HG02973 (cell line): ENCODE measurements around the gene TK2.
A peak's percentile ranks its signal among the peaks of the same experiment; 100 is the strongest.
"Not testable (repeated sequence)": the region's sequence is repeated elsewhere in the genome, so short reads cannot be mapped to it uniquely, and the experiment has no call there.

Experiments
- ATAC-seq: cut with Tn5 transposase; IDR thresholded peaks from one replicate; pipeline ENCODE4 v1.9.1; 2021; ENCODE audit warnings: moderate library complexity; ENCODE audit not compliant: unreplicated experiment

The TK2 gene

GRCh38 chr16:66521252-66521713 lies 28.6 kb downstream of the TK2 start:
- ATAC-seq, result no peak

- ATAC-seq, result no peak
These were observed 29.3 kb downstream of the TK2 start for GRCh38 chr16:66520406-66521170.

- ATAC-seq, result no peak
These were observed 30.2 kb downstream of the TK2 start for GRCh38 chr16:66519482-66520373.

DNA sequence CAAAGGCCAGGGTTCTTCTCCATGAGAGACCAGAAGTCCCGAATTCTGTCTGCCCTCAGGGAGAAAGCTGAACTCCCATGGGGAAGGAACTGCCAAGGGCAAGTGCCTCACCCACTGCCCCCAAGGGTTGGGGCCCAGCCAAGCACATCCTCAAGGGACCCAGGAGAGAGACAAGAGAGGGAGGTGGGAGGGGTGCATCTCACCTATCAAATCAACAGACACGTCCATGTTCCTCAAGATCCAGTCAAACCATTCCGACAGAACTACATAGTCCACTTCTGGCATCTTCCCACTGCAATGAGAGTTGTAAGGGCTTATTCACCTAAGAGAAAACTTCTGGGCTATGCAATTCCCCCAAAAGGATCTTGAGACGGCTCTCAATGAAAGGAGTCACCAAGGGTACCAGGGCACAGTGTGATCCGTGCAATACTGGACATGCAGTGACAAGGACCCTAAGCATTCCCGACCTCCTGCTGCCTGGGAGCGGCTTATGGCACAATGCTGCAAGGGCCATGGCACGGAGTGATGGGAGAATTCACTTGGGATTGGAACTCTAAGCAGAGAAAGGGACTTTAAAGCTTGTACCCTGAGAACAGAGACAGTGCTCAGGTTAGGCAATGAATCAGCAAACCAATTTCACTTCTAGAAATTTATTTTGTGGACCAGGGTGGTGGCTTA lies 32.2 kb downstream of the TK2 start:
- ATAC-seq, result no peak

GRCh38 chr16:66516808-66517585 lies 32.9 kb downstream of the TK2 start:
- peak; percentile 95 for ATAC-seq

GRCh38 chr16:66516509-66516807 lies 33.5 kb downstream of the TK2 start:
- ATAC-seq, result peak; percentile 17

- ATAC-seq, result peak; percentile 2
These were observed 34.1 kb downstream of the TK2 start for GRCh38 chr16:66515596-66516508.

GRCh38 chr16:66514980-66515595 lies 34.8 kb downstream of the TK2 start:
- not testable (repeated sequence) for ATAC-seq

- not testable (repeated sequence) for ATAC-seq
These were observed 35.5 kb downstream of the TK2 start for GRCh38 chr16:66514391-66514790.

DNA sequence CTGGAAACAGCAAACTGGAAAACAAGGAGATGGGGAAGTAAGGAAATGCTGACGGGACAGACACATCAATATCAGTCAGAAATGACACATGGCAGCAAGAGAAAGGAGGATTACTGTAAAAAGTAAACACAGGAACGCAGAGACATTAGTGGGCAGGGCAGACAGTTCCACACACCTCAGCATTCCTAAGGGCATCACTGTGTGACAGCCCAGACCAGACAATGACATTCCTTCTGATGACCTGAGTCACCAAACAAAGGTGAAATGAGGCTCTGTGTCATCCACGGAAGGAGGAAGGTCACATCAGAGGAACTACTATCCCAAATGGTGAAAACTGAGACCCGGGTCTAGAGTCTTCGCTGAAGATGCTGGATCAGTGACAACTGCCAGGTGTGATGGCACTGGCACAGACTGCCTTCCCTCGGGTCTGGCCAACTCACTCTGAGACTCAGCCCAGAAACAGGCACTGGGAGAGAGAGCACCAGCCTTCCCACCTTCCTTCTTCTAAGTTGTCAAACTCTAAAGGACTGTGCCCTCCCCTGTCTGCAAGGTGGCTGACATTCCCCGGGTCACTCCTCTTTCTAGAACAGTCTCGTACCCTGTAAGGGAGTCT lies 36.7 kb downstream of the TK2 start:
- no peak for ATAC-seq

DNA sequence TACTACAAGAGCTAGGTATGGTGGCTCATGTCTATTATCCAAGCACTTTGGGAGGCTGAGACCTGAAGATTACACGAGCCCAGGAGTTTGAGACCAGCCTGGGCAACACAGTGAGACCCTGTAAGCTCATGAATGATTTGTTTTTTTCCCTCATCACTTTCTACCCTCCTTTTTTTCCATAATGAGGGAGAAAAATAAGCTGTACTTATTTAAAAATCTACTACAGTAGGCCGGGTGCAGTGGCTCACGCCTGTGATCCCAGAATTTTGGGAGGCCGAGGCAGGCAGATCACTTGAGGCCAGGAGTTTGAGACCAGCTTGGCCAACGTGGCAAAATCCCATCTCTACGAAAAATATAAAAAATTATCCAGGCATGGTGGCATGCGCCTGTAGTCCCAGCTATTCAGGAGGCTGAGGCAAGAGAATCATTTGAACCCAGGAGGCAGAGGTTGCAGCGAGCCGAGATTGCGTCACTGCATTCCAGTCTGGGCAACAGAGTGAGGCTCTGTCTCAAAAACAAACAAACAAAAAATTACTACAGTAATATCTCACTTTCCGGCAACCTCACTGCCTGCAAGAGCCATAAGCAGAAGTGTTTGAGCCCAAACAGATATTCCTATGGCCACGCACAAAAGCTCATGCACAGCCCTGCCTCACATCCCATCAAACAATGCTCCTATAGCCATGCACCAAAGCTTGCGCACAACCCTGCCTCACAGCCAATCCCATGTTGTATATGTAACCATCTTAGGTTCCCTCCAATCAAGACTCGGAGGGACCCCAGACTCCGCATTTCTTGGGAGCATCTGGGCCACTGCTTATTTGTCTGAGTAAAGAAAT lies 37.4 kb downstream of the TK2 start:
- no peak for ATAC-seq

DNA sequence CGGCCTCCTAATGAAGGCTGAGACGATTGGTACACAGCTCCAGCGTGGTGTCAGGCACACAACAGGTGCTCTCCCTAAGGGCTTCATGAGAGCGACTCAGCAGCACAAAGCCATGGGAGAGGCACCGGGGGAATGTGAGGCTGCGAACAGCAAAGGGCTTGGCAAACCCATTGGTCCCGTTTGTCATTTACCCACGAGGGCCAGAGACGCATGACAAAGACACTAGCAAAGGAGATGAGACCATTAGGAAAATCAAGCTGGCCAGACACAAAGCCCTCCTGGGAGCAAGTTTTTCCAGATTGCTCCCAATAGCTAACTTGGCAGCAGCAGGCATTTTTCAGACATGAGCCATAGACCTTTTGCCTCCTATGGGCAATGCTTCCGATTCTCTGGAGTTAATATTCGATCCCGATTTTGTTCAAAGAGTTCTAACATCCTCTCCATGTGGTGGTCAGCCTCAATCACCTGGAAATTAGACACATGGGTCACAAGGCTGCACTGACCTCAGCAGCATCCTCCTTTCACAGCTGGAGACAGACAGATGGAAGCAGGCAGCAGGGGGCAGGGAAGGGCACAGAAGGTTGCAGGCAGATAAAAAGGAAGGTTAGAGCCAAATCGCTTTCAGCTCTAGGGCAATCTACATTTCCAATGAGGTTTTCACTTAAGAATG lies 38.2 kb downstream of the TK2 start:
- ATAC-seq, result no peak

- ATAC-seq, result no peak
These were observed 39.0 kb downstream of the TK2 start for GRCh38 chr16:66510711-66511601.

- ATAC-seq, result no peak
These were observed 39.6 kb downstream of the TK2 start for GRCh38 chr16:66510298-66510697.

DNA sequence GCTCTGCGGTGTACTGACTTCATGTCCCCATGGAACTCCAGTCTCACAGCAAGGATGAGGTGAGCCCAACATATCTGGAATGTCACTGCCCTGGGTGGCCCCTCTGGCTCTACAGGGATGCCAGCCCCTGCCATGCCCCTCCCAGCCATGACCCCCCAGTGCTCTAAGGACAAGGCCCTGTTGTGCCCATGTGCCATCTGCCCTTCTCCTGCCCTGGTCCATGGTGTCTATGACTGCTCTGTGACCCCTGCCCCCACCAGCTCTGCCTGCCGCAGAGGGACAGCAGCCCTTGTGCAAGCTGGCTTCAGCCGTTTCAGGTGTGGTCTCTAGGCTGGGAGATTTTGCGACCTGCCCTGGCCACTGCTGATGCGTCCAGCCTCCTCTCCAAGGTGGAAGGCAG lies 40.3 kb downstream of the TK2 start:
- ATAC-seq, result no peak

GRCh38 chr16:66508914-66509496 lies 40.9 kb downstream of the TK2 start:
- ATAC-seq, result no peak
